ENCODE measurements around the gene CABCOCO1. TPM values are rescaled to one million over a fixed set of nuclear protein-coding genes. Genes with fewer than 3 reads are reported as not detected.

The CABCOCO1 gene
- polyA plus RNA-seq, 1 donor: 1.8 TPM

DNA sequence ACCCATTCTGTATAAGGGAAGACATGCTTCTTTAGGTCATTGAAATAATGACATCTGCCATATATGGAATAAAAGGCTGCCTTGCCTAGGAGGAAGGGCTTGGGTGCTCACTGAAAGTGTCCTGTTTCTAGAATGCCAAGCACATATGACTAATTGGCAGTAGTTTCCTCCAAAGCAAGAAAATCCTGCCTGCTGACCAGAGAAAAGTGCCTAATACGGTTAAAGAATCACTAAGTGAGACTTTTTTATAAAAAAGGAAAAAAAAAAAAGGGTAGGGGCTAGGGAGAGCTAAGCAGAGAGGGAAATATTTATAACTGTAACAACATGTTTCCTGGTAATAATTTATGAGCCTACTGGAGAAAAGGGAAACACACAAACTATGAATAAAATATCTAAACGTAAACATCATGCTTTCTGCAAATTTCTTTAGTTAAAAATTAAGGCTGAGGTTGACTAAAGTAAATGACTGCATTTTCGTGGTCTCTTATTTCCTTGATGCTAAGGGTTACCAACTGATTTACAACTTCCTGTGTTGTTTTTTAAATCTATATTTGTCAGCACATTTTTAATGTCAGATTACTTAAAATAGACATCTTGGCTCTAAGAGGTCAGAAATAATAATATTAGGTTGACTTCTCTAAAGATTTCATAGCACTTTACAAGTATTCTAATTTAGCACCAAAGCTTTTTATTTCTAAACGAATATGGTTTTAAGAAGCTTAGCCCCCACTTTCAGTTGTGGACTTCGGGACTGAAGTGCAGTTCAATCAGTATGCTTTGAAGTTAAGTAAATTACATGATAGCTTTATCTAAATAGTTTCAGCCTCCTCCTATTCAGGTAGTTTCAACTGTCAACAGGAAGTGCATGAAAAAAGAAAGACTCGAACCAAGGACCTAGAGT, 89.6 kb downstream of the CABCOCO1 start:
- Histone ChIP-seq H3K9me3 (ENCODE audit: control insufficient read depth, low read depth, low read length) (no peaks in the 10 kb centered on the region), H3K36me3 (ENCODE audit: control insufficient read depth, insufficient read depth, low read length) (no peaks in the 10 kb centered on the region), H3K27ac (ENCODE audit: low read length) (peak overlapping the region; percentile 90), H3K27me3 (ENCODE audit: control insufficient read depth, insufficient read depth, low read length) (no peaks in the 10 kb centered on the region), H3K4me1 (ENCODE audit: control insufficient read depth, insufficient read depth, low read length) (peaks cover 14% of the 10 kb centered on the region), H3K4me3 (ENCODE audit: low read length) (no peak overlapping the region)
- peak; percentile 42 to 78 for DNase-seq
- 4% methylated on average over 3 of the region's 6 CpGs for WGBS (ENCODE audit: insufficient coverage, low lambda C conversion rate)

DNA sequence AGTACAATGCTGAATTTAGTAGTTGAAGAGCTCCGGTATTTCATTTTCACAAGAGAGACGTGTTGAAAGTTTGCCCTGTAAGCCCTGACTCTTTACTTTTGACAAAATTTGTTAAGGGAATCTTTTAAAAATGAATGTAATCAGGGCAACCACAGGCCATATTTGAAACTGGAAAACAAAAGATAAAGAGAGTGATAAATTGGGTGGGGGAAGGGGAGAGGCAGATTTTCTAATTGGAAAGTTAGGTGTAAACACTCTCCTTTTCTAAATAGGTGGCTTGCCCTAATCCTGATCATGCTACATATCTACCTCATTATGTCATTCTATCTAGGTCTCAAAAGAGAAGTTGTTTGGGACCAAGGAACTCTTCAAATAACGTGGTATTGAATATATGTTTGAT, 90.7 kb downstream of the CABCOCO1 start:
- H3K36me3 ChIP-seq (ENCODE audit: control insufficient read depth, insufficient read depth, low read length): no peaks in the 10 kb centered on the region
- no peak for DNase-seq
- H3K27ac ChIP-seq (ENCODE audit: low read length): no peak overlapping the region
- H3K4me1 ChIP-seq (ENCODE audit: control insufficient read depth, insufficient read depth, low read length): peaks cover 14% of the 10 kb centered on the region
- no peaks in the 10 kb centered on the region for H3K27me3 ChIP-seq (ENCODE audit: control insufficient read depth, insufficient read depth, low read length)
- WGBS (ENCODE audit: insufficient coverage, low lambda C conversion rate): no CpG with 5 or more reads among the region's 3 CpGs
- H3K9me3 ChIP-seq (ENCODE audit: control insufficient read depth, low read depth, low read length): no peaks in the 10 kb centered on the region
- no peak overlapping the region for H3K4me3 ChIP-seq (ENCODE audit: low read length)

DNA sequence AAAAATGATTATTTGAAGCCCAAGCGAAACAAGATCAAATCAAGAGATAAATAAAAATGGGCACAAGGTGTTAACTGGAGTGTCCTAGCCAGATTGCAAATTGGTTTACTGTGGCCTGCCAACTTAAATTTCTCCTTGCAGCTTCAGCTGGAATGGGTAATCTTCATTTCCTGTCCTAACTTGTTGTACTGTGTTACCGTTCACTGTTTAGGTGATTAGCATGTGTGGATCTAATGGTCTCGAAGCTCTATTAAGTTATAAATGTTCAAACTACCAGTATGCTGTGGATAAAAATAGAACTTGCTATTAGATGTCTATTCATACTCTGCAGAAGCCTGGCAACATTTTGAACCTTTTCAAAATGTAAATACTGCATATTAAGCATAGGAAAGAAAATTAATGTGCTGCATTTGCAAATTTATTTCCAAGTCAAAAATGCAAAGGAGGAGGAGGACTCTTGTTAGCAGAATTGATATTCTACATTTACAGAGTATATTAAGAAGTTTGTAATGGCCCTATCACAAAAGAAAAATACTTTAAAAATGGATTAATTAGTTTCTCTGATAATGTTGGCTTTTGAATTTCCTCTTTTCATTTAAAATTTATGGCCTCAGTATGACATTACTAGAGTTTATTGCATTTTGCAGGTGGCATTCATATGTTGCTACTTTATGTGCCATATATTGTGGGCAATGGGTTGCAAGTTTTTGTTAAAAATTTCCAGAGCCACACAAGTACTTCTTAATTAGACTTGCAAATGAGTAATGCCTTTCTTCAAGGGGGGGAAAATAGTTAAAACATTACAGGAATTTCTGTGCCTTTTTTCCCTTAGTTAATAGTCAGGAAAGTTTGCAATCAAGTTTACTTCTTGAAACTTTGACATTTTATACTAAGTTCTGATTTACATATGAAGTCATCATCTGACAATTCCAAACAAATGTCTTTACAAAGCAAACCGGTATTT, 92.1 kb downstream of the CABCOCO1 start:
- H3K4me3 ChIP-seq (ENCODE audit: low read length): no peak overlapping the region
- H3K36me3 ChIP-seq (ENCODE audit: control insufficient read depth, insufficient read depth, low read length): no peaks in the 10 kb centered on the region
- H3K27ac ChIP-seq (ENCODE audit: low read length): no peak overlapping the region
- DNase-seq: peak in 1 of 2 donors; percentile 21
- peaks cover 14% of the 10 kb centered on the region for H3K4me1 ChIP-seq (ENCODE audit: control insufficient read depth, insufficient read depth, low read length)
- 80% methylated on average over 1 of the region's 4 CpGs for WGBS (ENCODE audit: insufficient coverage, low lambda C conversion rate)
- H3K27me3 ChIP-seq (ENCODE audit: control insufficient read depth, insufficient read depth, low read length): no peaks in the 10 kb centered on the region
- no peaks in the 10 kb centered on the region for H3K9me3 ChIP-seq (ENCODE audit: control insufficient read depth, low read depth, low read length)

DNA sequence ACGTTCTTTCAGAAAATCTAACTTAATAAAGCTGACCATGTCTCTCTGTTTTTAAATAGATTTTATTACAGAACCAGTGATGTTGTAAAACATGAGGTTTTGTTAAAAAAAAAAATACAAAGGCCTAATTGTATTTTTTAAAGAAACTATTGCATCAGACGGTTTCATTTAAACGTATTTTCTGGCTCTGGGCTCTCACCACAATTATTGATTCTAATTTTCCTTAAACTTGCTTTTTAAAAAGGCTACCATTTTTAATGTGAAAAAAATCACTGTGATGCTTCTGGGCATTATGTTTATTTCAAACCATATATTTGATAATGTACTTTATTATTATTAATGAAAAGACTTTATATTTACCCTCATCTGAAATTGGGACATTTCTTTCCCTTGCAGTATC, 94.3 kb downstream of the CABCOCO1 start:
- Histone ChIP-seq H3K4me1 (ENCODE audit: control insufficient read depth, insufficient read depth, low read length) (peaks cover 10% of the 10 kb centered on the region), H3K36me3 (ENCODE audit: control insufficient read depth, insufficient read depth, low read length) (no peaks in the 10 kb centered on the region), H3K9me3 (ENCODE audit: control insufficient read depth, low read depth, low read length) (no peaks in the 10 kb centered on the region), H3K27ac (ENCODE audit: low read length) (no peak overlapping the region), H3K4me3 (ENCODE audit: low read length) (no peak overlapping the region), H3K27me3 (ENCODE audit: control insufficient read depth, insufficient read depth, low read length) (no peaks in the 10 kb centered on the region)
- 91% methylated on average over 3 of the region's 3 CpGs for WGBS (ENCODE audit: insufficient coverage, low lambda C conversion rate)
- no peak for DNase-seq

DNA sequence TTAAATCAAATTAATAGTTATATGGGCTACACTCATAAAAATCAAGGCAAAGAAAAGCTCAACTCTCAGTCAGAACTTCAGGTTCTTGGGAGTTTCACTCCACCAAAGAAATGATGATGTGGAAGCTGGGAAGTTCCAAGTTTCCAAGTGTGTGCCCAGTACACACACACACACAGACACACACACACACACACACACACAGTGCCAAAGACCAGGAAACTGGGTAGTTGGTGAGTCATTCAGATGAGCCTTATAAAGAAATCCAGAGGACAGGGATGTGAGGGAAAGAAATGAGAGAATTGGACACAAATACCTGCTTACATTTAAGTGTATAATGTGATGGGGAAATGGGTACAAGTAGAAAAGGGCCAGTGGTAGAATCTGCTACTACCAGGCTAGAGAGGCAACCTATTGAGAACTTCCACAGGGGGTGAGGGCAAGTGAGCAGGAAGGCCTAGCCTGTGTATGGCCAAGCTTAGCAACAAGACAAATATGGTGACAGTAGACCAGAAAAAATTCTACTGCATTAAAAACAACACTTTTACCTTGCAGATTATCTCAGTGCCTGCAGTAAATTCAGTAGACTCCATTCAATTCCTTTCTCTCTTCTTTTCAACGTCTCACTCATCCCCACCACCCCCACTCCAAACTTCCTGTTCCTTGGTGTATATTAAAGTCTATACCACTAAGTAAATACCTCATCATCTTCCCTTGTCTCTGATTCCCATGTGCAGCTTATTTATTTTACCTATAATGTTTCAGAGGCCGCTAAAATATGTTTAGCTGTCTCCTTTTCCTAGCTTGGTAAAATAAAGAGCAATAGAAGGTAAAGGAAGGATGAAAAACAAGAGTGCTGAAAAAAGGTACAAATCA, 95.0 kb downstream of the CABCOCO1 start:
- WGBS (ENCODE audit: insufficient coverage, low lambda C conversion rate): 70% methylated on average over 2 of the region's 2 CpGs
- H3K27ac ChIP-seq (ENCODE audit: low read length): no peak overlapping the region

DNA sequence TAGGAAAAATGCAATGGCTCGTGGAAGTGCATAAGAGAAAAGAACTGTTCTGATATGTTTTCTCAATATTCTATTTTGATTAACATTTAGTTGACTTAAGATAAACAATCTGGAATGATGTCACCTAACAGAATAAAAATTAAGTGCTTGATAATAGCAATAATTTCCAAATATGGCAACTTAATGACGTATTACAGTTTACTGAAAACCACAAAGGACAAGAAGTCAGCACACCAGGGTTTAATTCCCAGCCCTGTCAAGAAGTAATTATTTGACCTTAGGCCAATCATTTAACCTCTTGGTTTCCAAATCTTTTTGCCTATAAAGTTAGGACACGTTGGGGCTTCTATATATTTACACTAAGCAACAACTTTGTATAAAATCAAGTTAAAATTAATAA, 95.7 kb downstream of the CABCOCO1 start:
- H3K4me1 ChIP-seq (ENCODE audit: control insufficient read depth, insufficient read depth, low read length): peaks cover 15% of the 10 kb centered on the region
- H3K27ac ChIP-seq (ENCODE audit: low read length): no peak overlapping the region
- no peak overlapping the region for H3K4me3 ChIP-seq (ENCODE audit: low read length)
- 100% methylated on average over 2 of the region's 3 CpGs for WGBS (ENCODE audit: insufficient coverage, low lambda C conversion rate)
- no peaks in the 10 kb centered on the region for H3K36me3 ChIP-seq (ENCODE audit: control insufficient read depth, insufficient read depth, low read length)
- no peaks in the 10 kb centered on the region for H3K27me3 ChIP-seq (ENCODE audit: control insufficient read depth, insufficient read depth, low read length)
- no peak for DNase-seq
- no peaks in the 10 kb centered on the region for H3K9me3 ChIP-seq (ENCODE audit: control insufficient read depth, low read depth, low read length)

More for the DNA sequence above, 95.0 kb downstream of the CABCOCO1 start:
- H3K27me3 ChIP-seq (ENCODE audit: control insufficient read depth, insufficient read depth, low read length): no peaks in the 10 kb centered on the region
- DNase-seq: peak in 1 of 2 donors; percentile 49
- no peaks in the 10 kb centered on the region for H3K36me3 ChIP-seq (ENCODE audit: control insufficient read depth, insufficient read depth, low read length)
- H3K4me3 ChIP-seq (ENCODE audit: low read length): no peak overlapping the region
- peaks cover 14% of the 10 kb centered on the region for H3K4me1 ChIP-seq (ENCODE audit: control insufficient read depth, insufficient read depth, low read length)
- no peaks in the 10 kb centered on the region for H3K9me3 ChIP-seq (ENCODE audit: control insufficient read depth, low read depth, low read length)

DNA sequence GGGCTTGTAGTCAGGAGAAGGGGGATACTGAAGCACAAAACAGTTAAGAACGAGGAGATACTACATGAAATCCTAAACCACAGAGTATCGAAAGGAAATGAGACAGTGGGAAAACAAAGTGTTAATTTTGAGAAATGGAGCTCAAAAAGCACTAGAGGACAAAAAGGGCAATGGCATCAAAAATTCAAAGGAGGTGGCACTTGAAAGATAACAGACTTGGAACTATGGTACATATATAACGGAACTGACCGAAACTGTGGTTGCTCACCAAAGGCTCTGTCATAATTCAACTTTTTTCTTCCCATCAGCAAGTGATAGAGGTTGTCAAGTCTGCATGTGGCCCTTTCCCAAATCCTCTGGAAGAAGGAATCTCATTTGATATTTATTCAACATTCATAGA, 97.0 kb downstream of the CABCOCO1 start:
- no peak for DNase-seq
- H3K9me3 ChIP-seq (ENCODE audit: control insufficient read depth, low read depth, low read length): no peaks in the 10 kb centered on the region
- H3K36me3 ChIP-seq (ENCODE audit: control insufficient read depth, insufficient read depth, low read length): no peaks in the 10 kb centered on the region
- H3K27ac ChIP-seq (ENCODE audit: low read length): no peak overlapping the region
- 100% methylated on average over 2 of the region's 4 CpGs for WGBS (ENCODE audit: insufficient coverage, low lambda C conversion rate)
- peaks cover 15% of the 10 kb centered on the region for H3K4me1 ChIP-seq (ENCODE audit: control insufficient read depth, insufficient read depth, low read length)
- H3K4me3 ChIP-seq (ENCODE audit: low read length): no peak overlapping the region
- H3K27me3 ChIP-seq (ENCODE audit: control insufficient read depth, insufficient read depth, low read length): no peaks in the 10 kb centered on the region

DNA sequence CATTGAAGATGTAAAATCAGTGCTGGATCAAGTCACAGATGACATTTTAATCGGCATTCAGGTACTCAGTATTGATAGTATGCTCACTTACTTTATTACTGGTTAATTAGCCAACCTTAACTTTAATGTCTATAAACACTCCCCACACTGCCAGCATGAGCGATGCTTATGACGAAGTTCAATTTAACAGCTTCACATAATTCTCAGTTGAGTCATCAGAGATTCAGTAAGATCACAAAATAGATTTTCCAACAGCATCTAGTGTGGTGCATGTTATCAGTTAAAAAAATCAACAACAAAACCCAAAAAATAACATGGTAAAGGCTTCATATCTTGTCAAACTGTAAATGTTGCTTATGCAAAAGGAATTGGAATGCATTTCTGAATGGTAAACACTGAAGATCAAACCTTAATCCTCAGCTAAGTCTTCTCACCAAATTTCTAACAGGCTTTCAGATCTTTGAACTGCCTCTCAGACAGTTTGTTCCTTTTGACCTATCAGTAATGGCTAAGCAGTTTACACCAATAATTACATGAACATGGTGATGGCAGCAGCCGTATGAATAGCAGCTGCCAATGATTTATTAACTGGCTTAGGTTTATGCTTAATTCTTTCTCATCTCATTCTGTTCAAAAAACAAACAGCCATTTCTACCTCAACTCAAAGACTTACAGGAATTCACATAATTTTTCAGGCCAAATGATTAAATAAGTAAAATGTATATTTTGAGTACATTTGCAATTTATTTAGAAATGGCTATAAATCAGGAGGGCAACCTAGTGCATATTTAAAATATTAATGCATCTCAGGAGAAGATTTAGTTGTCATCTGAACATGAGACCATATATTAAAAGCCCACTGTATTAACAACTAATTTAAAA, 98.5 kb downstream of the CABCOCO1 start:
- H3K4me3 ChIP-seq (ENCODE audit: low read length): no peak overlapping the region
- peaks cover 15% of the 10 kb centered on the region for H3K4me1 ChIP-seq (ENCODE audit: control insufficient read depth, insufficient read depth, low read length)
- peak in 1 of 2 donors; percentile 51 for DNase-seq
- H3K9me3 ChIP-seq (ENCODE audit: control insufficient read depth, low read depth, low read length): no peaks in the 10 kb centered on the region
- WGBS (ENCODE audit: insufficient coverage, low lambda C conversion rate): no CpG with 5 or more reads among the region's 4 CpGs
- no peaks in the 10 kb centered on the region for H3K36me3 ChIP-seq (ENCODE audit: control insufficient read depth, insufficient read depth, low read length)
- peak overlapping the region; percentile 29 for H3K27ac ChIP-seq (ENCODE audit: low read length)
- no peaks in the 10 kb centered on the region for H3K27me3 ChIP-seq (ENCODE audit: control insufficient read depth, insufficient read depth, low read length)

DNA sequence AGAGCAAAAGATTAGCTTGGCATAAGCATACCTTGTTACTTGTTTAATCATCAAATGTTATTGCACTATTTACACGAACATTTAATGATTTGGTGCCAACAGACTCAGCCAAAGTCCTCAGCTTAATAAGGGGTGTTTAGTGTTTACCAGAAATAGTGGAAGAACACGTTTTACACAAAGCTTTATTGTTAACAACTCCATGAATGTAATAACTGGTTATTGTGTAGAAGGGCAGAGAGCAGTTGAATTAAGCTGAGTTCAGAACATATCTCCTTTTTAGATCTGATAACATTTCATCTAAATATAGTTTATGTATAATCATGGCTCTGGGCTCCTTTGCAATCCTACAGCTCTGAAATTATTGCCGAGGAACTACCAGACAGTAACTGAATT, 99.1 kb downstream of the CABCOCO1 start:
- DNase-seq: peak in 1 of 2 donors; percentile 74
- Histone ChIP-seq H3K4me3 (ENCODE audit: low read length) (no peak overlapping the region), H3K27ac (ENCODE audit: low read length) (no peak overlapping the region), H3K27me3 (ENCODE audit: control insufficient read depth, insufficient read depth, low read length) (no peaks in the 10 kb centered on the region), H3K9me3 (ENCODE audit: control insufficient read depth, low read depth, low read length) (no peaks in the 10 kb centered on the region), H3K4me1 (ENCODE audit: control insufficient read depth, insufficient read depth, low read length) (peaks cover 15% of the 10 kb centered on the region), H3K36me3 (ENCODE audit: control insufficient read depth, insufficient read depth, low read length) (no peaks in the 10 kb centered on the region)
- 20% methylated on average over 1 of the region's 3 CpGs for WGBS (ENCODE audit: insufficient coverage, low lambda C conversion rate)
